H1 (cell line): ENCODE data around the gene FKBP8. TPM values are rescaled to one million over a fixed set of nuclear protein-coding genes. Genes with fewer than 3 reads are reported as not detected.

Experiments used
- CTCF ChIA-PET: fragments of 300-600 bp; sonication (Branson Sonifier 250); formaldehyde crosslinking; loops from one replicate; lab custom pipeline; 2021; ENCODE audit not compliant: partially characterized antibody; lab: Charles Lee
- POLR2A ChIA-PET: fragments of 300-600 bp; sonication (Branson Sonifier 250); formaldehyde crosslinking; loops from one replicate; lab custom pipeline; 2021; ENCODE audit warnings: inconsistent platforms; ENCODE audit not compliant: partially characterized antibody; lab: Charles Lee
- DNase-seq, 2 experiments: peaks; one replicate each; pipeline versions ENCODE4 v3.0.0 to v3.0.0-alpha.2; 2010 to 2022; ENCODE audit warnings: low spot score in 2 of 2, low read depth in 1 of 2, mixed read lengths in 1 of 2
- FAIRE-seq: peaks from 2 replicates; lab custom pipeline; 2011; peaks lifted over from hg19 to GRCh38; lab: Jason Lieb, UNC
- H2AFZ ChIP-seq: 2 replicates; pipeline ENCODE4 v1.8.1; 2012; ENCODE audit warnings: low read length, inconsistent platforms
- H2AK5ac ChIP-seq: 2 replicates; pipeline ENCODE4 v1.6.1; 2013; ENCODE audit warnings: low read depth, low read length
- H2BK120ac ChIP-seq: replicated peaks from 2 replicates; pipeline ENCODE3; 2013; ENCODE audit warnings: low read depth, low read length, inconsistent platforms
- H2BK12ac ChIP-seq: 2 replicates; pipeline ENCODE4 v1.6.1; 2013; ENCODE audit warnings: low read depth, low read length
- H2BK15ac ChIP-seq: 2 replicates; pipeline ENCODE4 v1.6.1; 2013; ENCODE audit warnings: low read length
- H2BK20ac ChIP-seq: 2 replicates; pipeline ENCODE4 v1.6.1; 2013; ENCODE audit warnings: low read length
- H2BK5ac ChIP-seq: 2 replicates; pipeline ENCODE4 v1.6.1; 2013; ENCODE audit warnings: low read depth, low read length
- H3K14ac ChIP-seq: 2 replicates; pipeline ENCODE4 v1.6.1; 2013; ENCODE audit warnings: inconsistent platforms; ENCODE audit not compliant: insufficient read length
- H3K18ac ChIP-seq: 2 replicates; pipeline ENCODE4 v1.6.1; 2013; ENCODE audit warnings: low read length; ENCODE audit errors: extremely low read depth
- H3K23ac ChIP-seq: 2 replicates; pipeline ENCODE4 v1.6.1; 2013; ENCODE audit warnings: inconsistent platforms; ENCODE audit not compliant: insufficient read length
- H3K23me2 ChIP-seq: 2 replicates; pipeline ENCODE4 v1.6.1; 2013; ENCODE audit warnings: low read depth, low read length
- H3K27ac ChIP-seq: 2 replicates; pipeline ENCODE4 v1.6.1; 2011; ENCODE audit warnings: low read depth, low read length, inconsistent platforms
- H3K27me3 ChIP-seq, 4 experiments: replicated peaks in 1 of 4; 1 replicate in 1 of 4; 2 replicates in 3 of 4; pipeline versions ENCODE4 v1.6.1 to v1.8.1; 2011 to 2013; ENCODE audit warnings: low read length in 3 of 4, mild to moderate bottlenecking in 3 of 4, inconsistent platforms in 2 of 4, mixed read lengths in 2 of 4, moderate library complexity in 1 of 4; ENCODE audit not compliant: control insufficient read depth in 3 of 4, insufficient read depth in 3 of 4; ENCODE audit errors: extremely low read depth in 1 of 4
- H3K36me3 ChIP-seq, 4 experiments: 2 replicates each; pipeline versions ENCODE4 v1.6.1 to v1.8.1; 2011 to 2013; ENCODE audit warnings: mild to moderate bottlenecking in 4 of 4, low read length in 3 of 4, moderate library complexity in 2 of 4, control low read depth in 1 of 4, inconsistent platforms in 1 of 4; ENCODE audit not compliant: insufficient read depth in 4 of 4, control insufficient read depth in 2 of 4
- H3K4ac ChIP-seq: replicated peaks from 2 replicates; pipeline ENCODE3; 2013; ENCODE audit warnings: low read length, low read depth, mixed read lengths, inconsistent platforms; ENCODE audit not compliant: insufficient read length
- H3K4me1 ChIP-seq, 4 experiments: replicated peaks in 1 of 4; 1 replicate in 1 of 4; 2 replicates in 3 of 4; pipeline versions ENCODE4 v1.6.1 to v1.8.1; 2011 to 2013; ENCODE audit warnings: low read length in 3 of 4, inconsistent platforms in 2 of 4, mixed read lengths in 1 of 4; ENCODE audit not compliant: insufficient read depth in 4 of 4, control insufficient read depth in 3 of 4
- H3K4me2 ChIP-seq, 2 experiments: 2 replicates each; pipeline versions ENCODE4 v1.6.1 to v1.8.1; 2011 to 2013; ENCODE audit warnings: low read depth in 2 of 2, low read length in 2 of 2, control low read depth in 1 of 2, inconsistent platforms in 1 of 2, mild to moderate bottlenecking in 1 of 2; ENCODE audit not compliant: insufficient read depth in 1 of 2
- H3K4me3 ChIP-seq, 4 experiments: fragments of 200-600, 300-600 bp in 1 of 4; sonication (generic), shearing (Covaris generic), sonication (Bioruptor Twin) in 1 of 4; 2 replicates each; pipeline versions ENCODE4 v1.5.1 to v1.8.1; 2011 to 2016; ENCODE audit warnings: low read length in 4 of 4, low read depth in 3 of 4, control low read depth in 2 of 4, inconsistent platforms in 2 of 4, mild to moderate bottlenecking in 2 of 4, mixed read lengths in 1 of 4, moderate library complexity in 1 of 4; ENCODE audit not compliant: insufficient read depth in 2 of 4; ENCODE audit errors: extremely low read depth in 1 of 4
- H3K56ac ChIP-seq: replicated peaks from 2 replicates; pipeline ENCODE3; 2013; ENCODE audit warnings: low read depth, mild to moderate bottlenecking, mixed read lengths, low read length, inconsistent platforms; ENCODE audit not compliant: insufficient read length
- H3K79me1 ChIP-seq: 2 replicates; pipeline ENCODE4 v1.6.1; 2013; ENCODE audit warnings: low read depth, low read length, control low read depth
- H3K79me2 ChIP-seq, 2 experiments: 2 replicates each; pipeline versions ENCODE4 v1.6.1 to v1.8.1; 2012 to 2013; ENCODE audit warnings: low read length in 2 of 2, mild to moderate bottlenecking in 2 of 2, inconsistent platforms in 1 of 2; ENCODE audit not compliant: insufficient read depth in 2 of 2, control insufficient read depth in 1 of 2
- H3K9ac ChIP-seq, 4 experiments: replicated peaks in 1 of 4; 1 replicate in 1 of 4; 2 replicates in 3 of 4; pipeline versions ENCODE4 v1.6.1 to v1.8.1; 2011 to 2013; ENCODE audit warnings: low read depth in 3 of 4, low read length in 3 of 4, control low read depth in 2 of 4, mild to moderate bottlenecking in 2 of 4, moderate library complexity in 2 of 4, inconsistent platforms in 1 of 4; ENCODE audit errors: extremely low read depth in 1 of 4
- H3K9me3 ChIP-seq, 2 experiments: 2 replicates each; pipeline versions ENCODE4 v1.6.1 to v1.8.1; 2012 to 2013; ENCODE audit warnings: mild to moderate bottlenecking in 2 of 2, moderate library complexity in 2 of 2, control low read depth in 1 of 2, inconsistent platforms in 1 of 2, low read depth in 1 of 2, low read length in 1 of 2, mixed read lengths in 1 of 2; ENCODE audit not compliant: insufficient read depth in 2 of 2
- H4K20me1 ChIP-seq, 2 experiments: replicated peaks in 1 of 2; 2 replicates each; pipeline versions ENCODE3 to v1.8.1; 2011 to 2013; ENCODE audit warnings: inconsistent platforms in 2 of 2, low read length in 2 of 2, mild to moderate bottlenecking in 1 of 2; ENCODE audit not compliant: insufficient read depth in 2 of 2, control insufficient read depth in 1 of 2
- H4K5ac ChIP-seq: 2 replicates; pipeline ENCODE4 v1.6.1; 2013; ENCODE audit warnings: low read length, low read depth, mixed read lengths, inconsistent platforms; ENCODE audit not compliant: insufficient read length
- H4K8ac ChIP-seq: 2 replicates; pipeline ENCODE4 v1.8.0; 2013; ENCODE audit warnings: mild to moderate bottlenecking, moderate library complexity, low read length, inconsistent platforms; ENCODE audit not compliant: insufficient read depth; ENCODE audit errors: extremely low read depth
- H4K91ac ChIP-seq: replicated peaks from 2 replicates; pipeline ENCODE3; 2013; ENCODE audit warnings: low read length, mixed read lengths, inconsistent platforms; ENCODE audit not compliant: insufficient read length
- CEBPB ChIP-seq: IDR thresholded peaks from 2 replicates; pipeline ENCODE4 v1.6.1; 2012; ENCODE audit warnings: low read depth, low read length
- MAFK ChIP-seq: IDR thresholded peaks from 2 replicates; pipeline ENCODE4 v1.6.1; 2012; ENCODE audit warnings: low read depth, mild to moderate bottlenecking, improper control_type of control experiment, low read length
- NRF1 ChIP-seq: IDR thresholded peaks from 2 replicates; pipeline ENCODE4 v1.6.1; 2011; ENCODE audit warnings: mild to moderate bottlenecking, low read depth, low read length, improper control_type of control experiment
- TAF1 ChIP-seq: IDR thresholded peaks from 2 replicates; pipeline ENCODE4 v1.6.1; 2011; ENCODE audit warnings: mild to moderate bottlenecking, low read depth, low read length
- TBP ChIP-seq: IDR thresholded peaks from 2 replicates; pipeline ENCODE4 v1.6.1; 2011; ENCODE audit warnings: low read depth, low read length, improper control_type of control experiment
- whole genome bisulfite sequencing, 2 experiments: shearing (Covaris generic) in 1 of 2; methylation state at CpG; one replicate each; pipeline versions ENCODE4 v1.1.6 to v1.1.7; 2013 to 2015; ENCODE audit warnings: low lambda C conversion rate in 2 of 2, mixed read lengths in 2 of 2, inconsistent platforms in 1 of 2, low coverage in 1 of 2, missing lambda C conversion rate in 1 of 2; ENCODE audit not compliant: insufficient replicate concordance in 2 of 2, insufficient coverage in 1 of 2, insufficient read length in 1 of 2; ENCODE audit errors: extremely low coverage in 1 of 2, missing lambda C conversion rate in 1 of 2; 5-methylcytosine and 5-hydroxymethylcytosine counted together
- polyA plus RNA-seq, 7 experiments: library from polyadenylated mRNA; depleted of rRNA in 3 of 7; stranded (reverse) in 5 of 7; unstranded in 2 of 7; fragments of >200 nt in 5 of 7; fragments of 200-250 nt in 2 of 7; gene quantifications; 1 replicate in 5 of 7; 2 replicates in 1 of 7; 4 replicates in 1 of 7; pipeline versions ENCODE4 v1.2.1 to v1.2.3, GENCODE V29; 2011 to 2013; ENCODE audit warnings: missing spikeins in 2 of 7, mixed read lengths in 2 of 7
- total RNA-seq: library from RNA; stranded (reverse); fragmentation: NEBNext Ultra II Directional; extraction: Animal tissue kit (Norgen Biotek cat#: 25700); gene quantifications from 2 replicates; pipeline ENCODE4 v1.2.1, GENCODE V29; 2021

FKBP8 gene
- total and polyA plus RNA-seq, 2 of the 8 experiments (the other 6 are each of a cell fraction or from before 2014, with no cell fraction given) = 264 to 309 TPM

- FAIRE-seq (no peak), DNase-seq (no peak)
- H2BK5ac ChIP-seq = no peak overlapping the region
- H3K27ac ChIP-seq = no peak overlapping the region
- no peak overlapping the region for H2BK12ac ChIP-seq
- WGBS, 2 experiments = 88% methylated on average over 6 of the region's 7 CpGs; no CpG with 5 or more reads in 1 of the 2 experiments
- no peak overlapping the region for H4K5ac ChIP-seq
- H3K18ac ChIP-seq = no peak overlapping the region
- POLR2A ChIA-PET = interaction anchor here (0.7 to 2.9 kb wide), 3 partner anchors 13 to 87 kb away, joined by 3 to 9 read pairs (median 3); partner anchors contain the start of gene REX1BD
- H4K91ac ChIP-seq = no peak overlapping the region
- no peaks in the 10 kb centered on the region for H3K27me3 ChIP-seq
- H3K9ac ChIP-seq = no peak overlapping the region
- H3K14ac ChIP-seq = no peak overlapping the region
- H3K4me1 ChIP-seq = no peaks in the 10 kb centered on the region; a peak in 1 of 7 replicates
- no peaks in the 10 kb centered on the region for H3K23me2 ChIP-seq
- no peaks in the 10 kb centered on the region for H3K9me3 ChIP-seq
- peaks cover 19 to 47% of the 10 kb centered on the region in 2 experiments for H4K20me1 ChIP-seq
- no peak overlapping the region for H2BK20ac ChIP-seq
- H3K79me1 ChIP-seq = peaks cover 24% of the 10 kb centered on the region
- H3K23ac ChIP-seq = no peak overlapping the region
- no peak overlapping the region for H2BK15ac ChIP-seq
- H2BK120ac ChIP-seq = no peak overlapping the region
- no peak overlapping the region for H2AK5ac ChIP-seq
- H2AFZ ChIP-seq = no peak overlapping the region
- CTCF ChIA-PET = interaction anchor here (0.9 to 32.9 kb wide), 7 partner anchors 10 to 228 kb away, joined by 3 to 458 read pairs (median 7); no protein-coding TSS in a partner anchor
- H3K36me3 ChIP-seq = no peaks in the 10 kb centered on the region
- H3K4me3 ChIP-seq = no peak overlapping the region
- H3K4ac ChIP-seq = no peak overlapping the region
- H4K8ac ChIP-seq = no peak overlapping the region
- no peak overlapping the region for H3K56ac ChIP-seq
- H3K79me2 ChIP-seq = peaks cover 0 to 59% of the 10 kb centered on the region in 2 experiments; a peak in 3 of 4 replicates
- no peak overlapping the region for H3K4me2 ChIP-seq
- TF ChIP-seq CEBPB (no peak), TBP (no peak), NRF1 (no peak), MAFK (no peak), TAF1 (no peak)
Observed at GRCh38 chr19:18502246-18502637, 41.1 kb downstream of the FKBP8 start.
